HepG2 (cell line): ENCODE results near the gene VPS52. TPM values are rescaled to one million over a fixed set of nuclear protein-coding genes. Genes with fewer than 3 reads are reported as not detected.

Experiments used
- ARNT2 ChIP-seq: sonication (generic); formaldehyde crosslinking; IDR thresholded peaks from 2 replicates; pipeline ENCODE4 v1.8.0; 2022; ENCODE audit warnings: mild to moderate bottlenecking, low read depth, missing genetic modification reagents, moderate library complexity
- ARNTL ChIP-seq: sonication (generic); formaldehyde crosslinking; IDR thresholded peaks from 2 replicates; pipeline ENCODE4 v1.4.0; 2020; ENCODE audit warnings: mild to moderate bottlenecking, missing genetic modification reagents
- BRCA1 ChIP-seq: sonication (generic); formaldehyde crosslinking; IDR thresholded peaks from 2 replicates; pipeline ENCODE4 v1.4.0; 2020; ENCODE audit warnings: missing genetic modification reagents
- DZIP1 ChIP-seq: sonication (generic); formaldehyde crosslinking; IDR thresholded peaks from 2 replicates; pipeline ENCODE4 v1.5.0; 2020; ENCODE audit warnings: mild to moderate bottlenecking, missing genetic modification reagents
- ESRRA ChIP-seq: sonication (generic); formaldehyde crosslinking; IDR thresholded peaks from 2 replicates; pipeline ENCODE4 v1.5.1; 2020; ENCODE audit warnings: mild to moderate bottlenecking, low read depth, missing genetic modification reagents
- MAFF ChIP-seq: IDR thresholded peaks from 2 replicates; pipeline ENCODE4 v1.6.1; 2011; ENCODE audit warnings: low read depth, low read length, improper control_type of control experiment
- MEIS2 ChIP-seq: sonication (generic); formaldehyde crosslinking; IDR thresholded peaks from 2 replicates; pipeline ENCODE4 v1.9.0; 2021; ENCODE audit warnings: mild to moderate bottlenecking, missing genetic modification reagents
- NR0B2 ChIP-seq: sonication (generic); formaldehyde crosslinking; IDR thresholded peaks from 2 replicates; pipeline ENCODE4 v1.4.0; 2020; ENCODE audit warnings: mild to moderate bottlenecking, missing genetic modification reagents
- SAP130 ChIP-seq: IDR thresholded peaks from 2 replicates; pipeline ENCODE4 v1.6.1; 2016; ENCODE audit warnings: low read depth
- SMARCC2 ChIP-seq: fragments of 450-650 bp; IDR thresholded peaks from 2 replicates; pipeline ENCODE4 v1.6.1; 2017; ENCODE audit warnings: antibody characterized with exemption, mild to moderate bottlenecking
- SNAI1 ChIP-seq: sonication (generic); formaldehyde crosslinking; IDR thresholded peaks from 2 replicates; pipeline ENCODE4 v1.5.0; 2020; ENCODE audit warnings: mild to moderate bottlenecking, missing genetic modification reagents, borderline replicate concordance
- SP140L ChIP-seq: sonication (generic); formaldehyde crosslinking; IDR thresholded peaks from 2 replicates; pipeline ENCODE4 v1.4.0; 2020; ENCODE audit warnings: missing genetic modification reagents, borderline replicate concordance
- SRSF1 ChIP-seq: fragments of 200-400 bp; formaldehyde crosslinking; optimal IDR thresholded peaks from 2 replicates; pipeline ENCODE3; 2017; ENCODE audit warnings: mild to moderate bottlenecking, low read depth, low read length, moderate library complexity
- TBX3 ChIP-seq: fragments of 450-650 bp; IDR thresholded peaks from 2 replicates; pipeline ENCODE4 v1.6.1; 2017; ENCODE audit warnings: antibody characterized with exemption, mild to moderate bottlenecking, inconsistent platforms, borderline replicate concordance
- ZBTB39 ChIP-seq: sonication (generic); formaldehyde crosslinking; IDR thresholded peaks from 2 replicates; pipeline ENCODE4 v1.5.0; 2020; ENCODE audit warnings: missing genetic modification reagents
- ZFP1 ChIP-seq: IDR thresholded peaks from 2 replicates; pipeline ENCODE4 v1.6.1; 2016
- ZFP41 ChIP-seq: sonication (generic); formaldehyde crosslinking; IDR thresholded peaks from 2 replicates; pipeline ENCODE4 v1.4.0; 2020; ENCODE audit warnings: mild to moderate bottlenecking, missing genetic modification reagents, borderline replicate concordance
- ZNF10 ChIP-seq: sonication (generic); formaldehyde crosslinking; IDR thresholded peaks from 2 replicates; pipeline ENCODE4 v1.4.0; 2020; ENCODE audit warnings: mild to moderate bottlenecking, low read depth, missing genetic modification reagents, borderline replicate concordance
- ZNF160 ChIP-seq: sonication (generic); formaldehyde crosslinking; IDR thresholded peaks from 2 replicates; pipeline ENCODE4 v1.8.0; 2022; ENCODE audit warnings: mild to moderate bottlenecking, inconsistent platforms, missing genetic modification reagents
- ZNF251 ChIP-seq: sonication (generic); formaldehyde crosslinking; IDR thresholded peaks from 2 replicates; pipeline ENCODE4 v1.9.0; 2021; ENCODE audit warnings: mild to moderate bottlenecking, missing genetic modification reagents
- ZNF552 ChIP-seq: sonication (generic); formaldehyde crosslinking; IDR thresholded peaks from 2 replicates; pipeline ENCODE4 v1.9.0; 2022; ENCODE audit warnings: missing genetic modification reagents, mild to moderate bottlenecking, borderline replicate concordance
- ZNF572 ChIP-seq: sonication (generic); formaldehyde crosslinking; IDR thresholded peaks from 2 replicates; pipeline ENCODE4 v1.5.1; 2020; ENCODE audit warnings: mild to moderate bottlenecking, missing genetic modification reagents
- ZNF597 ChIP-seq: sonication (generic); formaldehyde crosslinking; IDR thresholded peaks from 2 replicates; pipeline ENCODE4 v1.5.0; 2020; ENCODE audit warnings: missing genetic modification reagents
- ZNF678 ChIP-seq: sonication (generic); formaldehyde crosslinking; IDR thresholded peaks from 2 replicates; pipeline ENCODE4 v1.4.0; 2020; ENCODE audit warnings: mild to moderate bottlenecking, missing genetic modification reagents
- ZNF839 ChIP-seq: sonication (generic); formaldehyde crosslinking; IDR thresholded peaks from 2 replicates; pipeline ENCODE4 v1.4.0; 2020; ENCODE audit warnings: missing genetic modification reagents, mild to moderate bottlenecking, borderline replicate concordance
- ZZZ3 ChIP-seq: sonication (generic); formaldehyde crosslinking; IDR thresholded peaks from 2 replicates; pipeline ENCODE4 v1.4.0; 2020; ENCODE audit warnings: missing genetic modification reagents, mild to moderate bottlenecking, borderline replicate concordance
- polyA plus RNA-seq, 8 experiments: library from polyadenylated mRNA; depleted of rRNA in 3 of 8; stranded (reverse) in 7 of 8; unstranded in 1 of 8; fragments of >200 nt; fragmentation: Illumina TruSeq in 4 of 8; extraction: Trizol in 4 of 8; gene quantifications; 2 replicates each; pipeline versions ENCODE4 v1.2.1 to v1.2.3, GENCODE V29; 2011 to 2016; ENCODE audit warnings: low read depth in 4 of 8, missing spikeins in 1 of 8, mixed read lengths in 1 of 8; ENCODE audit not compliant: insufficient read depth in 1 of 8
- total RNA-seq, 5 experiments: library from RNA; depleted of rRNA; stranded (reverse); fragments of >200 nt; fragmentation: Illumina TruSeq; extraction: Trizol; gene quantifications; 2 replicates each; pipeline ENCODE4 v1.2.3, GENCODE V29; 2016; ENCODE audit warnings: low read depth in 1 of 5

The VPS52 gene
- total and polyA plus RNA-seq, 2 of the 13 experiments (the other 11 are each of a cell fraction or from before 2014, with no cell fraction given) = 48.9 to 85.5 TPM

- TF ChIP-seq ARNTL (CRISPR knock-in tag) (no peak), ZNF160 (CRISPR knock-in tag) (0 out of 2 replicates have a peak, but pooled peaks have one; percentile 10), ZZZ3 (CRISPR knock-in tag) (0 out of 2 replicates have a peak, but pooled peaks have one; percentile 15), DZIP1 (CRISPR knock-in tag) (0 out of 2 replicates have a peak, but pooled peaks have one; percentile 45), SNAI1 (no peak), ZNF678 (CRISPR knock-in tag) (0 out of 2 replicates have a peak, but pooled peaks have one; percentile 30), MEIS2 (CRISPR knock-in tag) (peak; percentile 8; the same call in 1 of the 2 replicates), TBX3 (no peak), BRCA1 (no peak), ZNF10 (CRISPR knock-in tag) (no peak), ARNT2 (CRISPR knock-in tag) (peak; percentile 11; the same call in 1 of the 2 replicates), ZNF597 (CRISPR knock-in tag) (no peak), MAFF (no peak), NR0B2 (CRISPR knock-in tag) (no peak), ESRRA (CRISPR knock-in tag) (no peak), ZNF552 (CRISPR knock-in tag) (no peak), ZFP1 (no peak), ZFP41 (CRISPR knock-in tag) (peak; percentile 68; the same call in 1 of the 2 replicates), SAP130 (no peak), SRSF1 (no peak), ZNF839 (CRISPR knock-in tag) (no peak), ZNF251 (CRISPR knock-in tag) (no peak), ZBTB39 (CRISPR knock-in tag) (no peak; the same call in 1 of the 2 replicates), SP140L (CRISPR knock-in tag) (no peak), SMARCC2 (no peak), ZNF572 (no peak)
Observed at GRCh38 chr6:33298773-33299236, 27.1 kb upstream of the VPS52 start, which contains the start of gene RGL2 (continued).
